GM12878 (cell line): Measurements from ENCODE around the gene POLR2L. TPM values are rescaled to one million over a fixed set of nuclear protein-coding genes. Genes with fewer than 3 reads are reported as not detected.

Experiments used
- HSF1 ChIP-seq: fragments of 150-350 bp; IDR thresholded peaks from 2 replicates; pipeline ENCODE4 v1.6.1; 2014; ENCODE audit warnings: mild to moderate bottlenecking, low read depth, low read length
- ZNF24 ChIP-seq: fragments of 450-650 bp; IDR thresholded peaks from 2 replicates; pipeline ENCODE4 v1.6.1; 2017; ENCODE audit warnings: antibody characterized with exemption, mild to moderate bottlenecking
- polyA plus RNA-seq, 11 experiments: library from polyadenylated mRNA; depleted of rRNA in 4 of 11; unstranded in 6 of 11; stranded (reverse) in 5 of 11; fragments of >200 nt; fragmentation: Nextera tagmentation in 4 of 11; fragmentation: Illumina TruSeq in 1 of 11; extraction: Ambion mirVana in 4 of 11; extraction: Trizol in 1 of 11; gene quantifications; 1 replicate in 1 of 11; 2 replicates in 10 of 11; pipeline versions ENCODE4 v1.2.1 to v1.2.3, GENCODE V29; 2011 to 2016; ENCODE audit warnings: inconsistent platforms in 2 of 11, missing spikeins in 2 of 11, low read depth in 1 of 11
- total RNA-seq, 4 experiments: library from RNA; depleted of rRNA in 3 of 4; stranded (reverse); fragments of >200 nt in 3 of 4; fragmentation: Illumina TruSeq in 1 of 4; extraction: Trizol in 1 of 4; gene quantifications; 2 replicates each; pipeline versions ENCODE4 v1.2.1 to v1.2.3, GENCODE V29; 2013 to 2021
- TF ChIP-seq, protein P1 (sequence below): fragments of 450-650 bp; IDR thresholded peaks from 2 replicates; pipeline ENCODE4 v1.6.1; 2017; ENCODE audit warnings: mild to moderate bottlenecking, moderate library complexity
- TF ChIP-seq, protein P2 (sequence below): fragments of 150-350 bp; IDR thresholded peaks from 2 replicates; pipeline ENCODE4 v1.6.1; 2016; ENCODE audit warnings: low read depth, low read length

POLR2L gene
- total and polyA plus RNA-seq, 10 of the 15 experiments (the other 5 are each of a cell fraction or from before 2014, with no cell fraction given) = 23.1 to 497 (median 125) TPM

- TF ChIP-seq, protein P1, sequence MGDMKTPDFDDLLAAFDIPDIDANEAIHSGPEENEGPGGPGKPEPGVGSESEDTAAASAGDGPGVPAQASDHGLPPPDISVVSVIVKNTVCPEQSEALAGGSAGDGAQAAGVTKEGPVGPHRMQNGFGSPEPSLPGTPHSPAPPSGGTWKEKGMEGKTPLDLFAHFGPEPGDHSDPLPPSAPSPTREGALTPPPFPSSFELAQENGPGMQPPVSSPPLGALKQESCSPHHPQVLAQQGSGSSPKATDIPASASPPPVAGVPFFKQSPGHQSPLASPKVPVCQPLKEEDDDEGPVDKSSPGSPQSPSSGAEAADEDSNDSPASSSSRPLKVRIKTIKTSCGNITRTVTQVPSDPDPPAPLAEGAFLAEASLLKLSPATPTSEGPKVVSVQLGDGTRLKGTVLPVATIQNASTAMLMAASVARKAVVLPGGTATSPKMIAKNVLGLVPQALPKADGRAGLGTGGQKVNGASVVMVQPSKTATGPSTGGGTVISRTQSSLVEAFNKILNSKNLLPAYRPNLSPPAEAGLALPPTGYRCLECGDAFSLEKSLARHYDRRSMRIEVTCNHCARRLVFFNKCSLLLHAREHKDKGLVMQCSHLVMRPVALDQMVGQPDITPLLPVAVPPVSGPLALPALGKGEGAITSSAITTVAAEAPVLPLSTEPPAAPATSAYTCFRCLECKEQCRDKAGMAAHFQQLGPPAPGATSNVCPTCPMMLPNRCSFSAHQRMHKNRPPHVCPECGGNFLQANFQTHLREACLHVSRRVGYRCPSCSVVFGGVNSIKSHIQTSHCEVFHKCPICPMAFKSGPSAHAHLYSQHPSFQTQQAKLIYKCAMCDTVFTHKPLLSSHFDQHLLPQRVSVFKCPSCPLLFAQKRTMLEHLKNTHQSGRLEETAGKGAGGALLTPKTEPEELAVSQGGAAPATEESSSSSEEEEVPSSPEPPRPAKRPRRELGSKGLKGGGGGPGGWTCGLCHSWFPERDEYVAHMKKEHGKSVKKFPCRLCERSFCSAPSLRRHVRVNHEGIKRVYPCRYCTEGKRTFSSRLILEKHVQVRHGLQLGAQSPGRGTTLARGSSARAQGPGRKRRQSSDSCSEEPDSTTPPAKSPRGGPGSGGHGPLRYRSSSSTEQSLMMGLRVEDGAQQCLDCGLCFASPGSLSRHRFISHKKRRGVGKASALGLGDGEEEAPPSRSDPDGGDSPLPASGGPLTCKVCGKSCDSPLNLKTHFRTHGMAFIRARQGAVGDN = no peak
- TF ChIP-seq, protein P2, sequence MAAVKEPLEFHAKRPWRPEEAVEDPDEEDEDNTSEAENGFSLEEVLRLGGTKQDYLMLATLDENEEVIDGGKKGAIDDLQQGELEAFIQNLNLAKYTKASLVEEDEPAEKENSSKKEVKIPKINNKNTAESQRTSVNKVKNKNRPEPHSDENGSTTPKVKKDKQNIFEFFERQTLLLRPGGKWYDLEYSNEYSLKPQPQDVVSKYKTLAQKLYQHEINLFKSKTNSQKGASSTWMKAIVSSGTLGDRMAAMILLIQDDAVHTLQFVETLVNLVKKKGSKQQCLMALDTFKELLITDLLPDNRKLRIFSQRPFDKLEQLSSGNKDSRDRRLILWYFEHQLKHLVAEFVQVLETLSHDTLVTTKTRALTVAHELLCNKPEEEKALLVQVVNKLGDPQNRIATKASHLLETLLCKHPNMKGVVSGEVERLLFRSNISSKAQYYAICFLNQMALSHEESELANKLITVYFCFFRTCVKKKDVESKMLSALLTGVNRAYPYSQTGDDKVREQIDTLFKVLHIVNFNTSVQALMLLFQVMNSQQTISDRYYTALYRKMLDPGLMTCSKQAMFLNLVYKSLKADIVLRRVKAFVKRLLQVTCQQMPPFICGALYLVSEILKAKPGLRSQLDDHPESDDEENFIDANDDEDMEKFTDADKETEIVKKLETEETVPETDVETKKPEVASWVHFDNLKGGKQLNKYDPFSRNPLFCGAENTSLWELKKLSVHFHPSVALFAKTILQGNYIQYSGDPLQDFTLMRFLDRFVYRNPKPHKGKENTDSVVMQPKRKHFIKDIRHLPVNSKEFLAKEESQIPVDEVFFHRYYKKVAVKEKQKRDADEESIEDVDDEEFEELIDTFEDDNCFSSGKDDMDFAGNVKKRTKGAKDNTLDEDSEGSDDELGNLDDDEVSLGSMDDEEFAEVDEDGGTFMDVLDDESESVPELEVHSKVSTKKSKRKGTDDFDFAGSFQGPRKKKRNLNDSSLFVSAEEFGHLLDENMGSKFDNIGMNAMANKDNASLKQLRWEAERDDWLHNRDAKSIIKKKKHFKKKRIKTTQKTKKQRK = no peak
- no peak for TF ChIP-seq HSF1
- TF ChIP-seq ZNF24 = no peak
- TF ChIP-seq, all 136 proteins: peak for 0
Observed at GRCh38 chr11:846496-847098, 4.3 kb upstream of the POLR2L start (continued).
